GM18526 (cell line): ENCODE results near the gene EIF4ENIF1.

Source experiments
- POLR2A ChIP-seq: IDR thresholded peaks from 3 replicates; pipeline ENCODE4 v1.6.1; 2011; ENCODE audit not compliant: insufficient read length; ENCODE audit errors: extremely low read depth

Gene EIF4ENIF1

DNA sequence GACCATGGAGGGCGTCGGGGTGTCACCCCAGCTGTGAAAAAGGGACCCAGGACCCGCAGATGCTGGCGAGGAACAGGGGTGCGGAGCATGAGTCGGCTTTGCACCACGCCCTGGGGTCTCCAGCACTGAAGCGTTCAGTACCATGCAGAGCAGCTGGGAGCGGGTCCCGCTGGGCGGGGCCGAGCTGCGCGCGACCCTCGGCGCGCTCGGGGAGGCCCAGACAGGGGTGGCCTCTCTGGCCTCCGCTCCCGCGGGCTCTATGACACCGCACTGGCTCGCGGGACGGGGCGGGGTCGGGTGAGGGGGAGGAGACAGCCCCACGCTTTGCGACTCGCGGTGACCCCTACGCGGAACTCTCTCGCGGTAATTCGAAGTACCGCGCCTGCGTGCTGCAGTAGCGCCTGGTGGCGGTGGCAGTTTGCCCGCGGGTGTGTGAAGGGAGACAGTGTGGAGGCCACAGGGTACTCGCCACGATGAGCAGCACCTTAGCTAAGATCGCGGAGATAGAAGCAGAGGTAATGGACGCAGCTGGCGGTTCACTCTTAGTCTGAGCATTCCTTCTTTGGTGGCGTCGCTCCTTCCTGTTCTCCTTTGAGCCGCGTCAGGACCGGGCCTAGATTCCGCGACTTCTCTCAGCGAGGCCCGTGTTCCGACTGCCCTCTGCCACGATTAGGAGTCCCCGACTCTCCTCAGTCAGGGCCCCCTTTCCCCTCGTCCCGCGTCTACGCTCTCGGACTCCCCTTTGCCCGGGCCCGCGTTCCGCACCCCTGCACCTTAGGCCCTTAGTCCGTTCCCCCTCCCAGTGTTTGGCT lies 90.2 kb downstream of the EIF4ENIF1 start, which contains the start of gene DRG1:
DRG1 (plus strand) TSS at position 394 of the 812 bp plus-strand sequence; CDS start at position 474, 80 bp downstream.
- peak; percentile 97 for TF ChIP-seq POLR2A

DNA sequence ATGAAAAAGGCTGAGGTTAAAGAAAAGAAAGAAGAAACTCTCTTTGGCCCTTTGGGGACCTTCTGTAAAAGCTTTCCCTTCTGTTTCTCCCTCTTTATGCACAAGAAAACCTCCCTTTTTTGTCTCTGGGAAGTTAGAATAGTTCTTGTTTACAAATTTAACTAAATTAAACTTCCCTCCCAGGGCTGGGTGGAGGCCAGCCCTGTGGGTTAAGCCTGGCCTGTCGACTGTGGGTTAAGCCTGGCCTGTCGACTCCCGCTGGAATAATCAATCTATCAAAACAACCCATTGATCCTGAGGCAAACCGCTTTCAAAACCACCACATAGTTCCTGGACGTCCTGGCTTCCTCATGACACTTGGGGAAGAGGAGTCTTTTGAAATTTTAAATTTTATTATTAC lies 91.4 kb downstream of the EIF4ENIF1 start:
- no peak for TF ChIP-seq POLR2A

DNA sequence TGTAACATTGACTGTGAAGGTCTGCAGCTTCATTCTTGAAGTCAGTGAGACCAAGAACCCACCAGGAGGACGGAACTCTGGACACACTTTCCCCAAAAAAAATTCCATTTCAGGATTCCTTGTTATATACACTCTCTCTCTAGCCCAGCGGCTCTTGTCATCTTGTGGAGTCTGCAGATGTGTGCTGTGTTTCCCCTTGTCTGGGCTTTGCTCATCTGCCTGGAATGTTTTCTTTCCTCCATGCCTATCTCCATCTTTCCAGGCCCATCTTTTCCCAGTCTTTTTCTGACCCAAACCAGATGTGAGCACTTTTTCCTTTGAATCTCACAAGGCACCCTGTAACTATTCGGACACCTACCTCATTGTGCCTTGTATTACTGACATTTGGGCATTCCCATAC lies 95.3 kb downstream of the EIF4ENIF1 start:
- TF ChIP-seq POLR2A: no peak

DNA sequence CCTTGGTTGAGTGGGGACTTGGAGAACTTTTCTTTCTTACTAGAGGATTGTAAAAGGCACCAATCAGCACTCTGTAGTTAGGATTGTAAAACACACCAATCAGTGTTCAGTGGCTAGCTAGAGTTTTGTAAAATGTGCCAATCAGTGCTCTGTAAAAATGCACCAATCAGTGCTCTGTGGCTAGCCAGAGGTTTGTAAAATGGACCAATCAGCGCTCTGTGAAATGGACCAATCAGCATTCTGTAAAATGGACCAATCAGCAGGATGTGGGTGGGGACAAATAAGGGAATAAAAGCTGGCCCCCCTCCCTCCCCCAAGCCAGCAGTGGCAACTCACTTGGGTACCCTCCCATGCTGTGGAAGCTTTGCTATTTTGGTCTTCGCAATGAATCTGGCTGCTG lies 95.7 kb downstream of the EIF4ENIF1 start:
- TF ChIP-seq POLR2A: no peak
